ENCODE results near the gene L1CAM.

Gene L1CAM

GRCh38 chrX:153922932-153923857 lies 37.2 kb upstream of the L1CAM start:
- no peak for DNase-seq

GRCh38 chrX:153921511-153922446 lies 35.8 kb upstream of the L1CAM start:
- DNase-seq: no peak

GRCh38 chrX:153921070-153921469 lies 35.1 kb upstream of the L1CAM start:
- DNase-seq: no peak

- DNase-seq: no peak
Measured at GRCh38 chrX:153920546-153920945, 34.6 kb upstream of the L1CAM start.

- no peak for DNase-seq
Measured at GRCh38 chrX:153919281-153919680, 33.3 kb upstream of the L1CAM start.

- DNase-seq: no peak
Measured at GRCh38 chrX:153917869-153918268, 31.9 kb upstream of the L1CAM start.

GRCh38 chrX:153913701-153914100 lies 27.7 kb upstream of the L1CAM start:
- DNase-seq: no peak

GRCh38 chrX:153913211-153913610 lies 27.2 kb upstream of the L1CAM start:
- no peak for DNase-seq

GRCh38 chrX:153911798-153912197 lies 25.8 kb upstream of the L1CAM start:
- no peak for DNase-seq

- no peak for DNase-seq
Measured at GRCh38 chrX:153910446-153910845, 24.5 kb upstream of the L1CAM start.

- no peak for DNase-seq
Measured at GRCh38 chrX:153909980-153910360, 24.0 kb upstream of the L1CAM start.

GRCh38 chrX:153909024-153909979 lies 23.3 kb upstream of the L1CAM start:
- peak; percentile 19 to 48 for DNase-seq

GRCh38 chrX:153908219-153908860 lies 22.4 kb upstream of the L1CAM start:
- DNase-seq: no peak

- DNase-seq: no peak
Measured at GRCh38 chrX:153907456-153907855, 21.5 kb upstream of the L1CAM start.

- no peak for DNase-seq
Measured at GRCh38 chrX:153906126-153906917, 20.3 kb upstream of the L1CAM start.

- no peak for DNase-seq
Measured at GRCh38 chrX:153905481-153906095, 19.6 kb upstream of the L1CAM start.

- no peak for DNase-seq
Measured at GRCh38 chrX:153903991-153904957, 18.3 kb upstream of the L1CAM start, which contains the start of gene AVPR2. AVPR2 (plus strand) TSS chrX:153904673; CDS start chrX:153905146, 473 bp downstream.

GRCh38 chrX:153903238-153903980 lies 17.4 kb upstream of the L1CAM start:
- DNase-seq: no peak

Measured in SW 1271 (cell line).